ENCODE data around the gene CDH2. TPM values are rescaled to one million over a fixed set of nuclear protein-coding genes. Genes with fewer than 3 reads are reported as not detected.

The CDH2 gene
- total and polyA plus RNA-seq, 2 experiments from 2014 or later: 14.7 to 36.9 TPM

- Histone ChIP-seq H3F3A (replicated peaks; ENCODE audit: low read depth) (no peaks in the 10 kb centered on the region), H3K27me3 (ENCODE audit: insufficient read depth) (no peaks in the 10 kb centered on the region), H2AFZ (no peak overlapping the region), H3K36me3 (ENCODE audit: insufficient read depth) (no peaks in the 10 kb centered on the region), H3K27ac (ENCODE audit: low read depth) (no peak overlapping the region), H3K9me2 (ENCODE audit: insufficient read depth) (no peaks in the 10 kb centered on the region), H3K79me2 (replicated peaks; ENCODE audit: insufficient read depth) (no peaks in the 10 kb centered on the region), H3K4me1 (ENCODE audit: insufficient read depth) (peaks cover 4% of the 10 kb centered on the region; the same call in 1 of the 2 replicates), H4K20me1 (replicated peaks; ENCODE audit: insufficient read depth) (no peaks in the 10 kb centered on the region), H3K4me3 (no peak overlapping the region), H3K4me2 (no peak overlapping the region)
- peaks cover 9% of the 10 kb centered on the region for H3K4me1 Mint-ChIP-seq
- no peaks in the 10 kb centered on the region for H3K36me3 Mint-ChIP-seq (ENCODE audit: low read depth)
- DNase-seq (ENCODE audit: low spot score): no peak
- no peaks in the 10 kb centered on the region for H3K9me3 Mint-ChIP-seq
- no peak overlapping the region for H3K27ac Mint-ChIP-seq
- no peak for ATAC-seq
- no peak overlapping the region for H3K4me3 Mint-ChIP-seq
- peaks cover 1% of the 10 kb centered on the region for H3K27me3 Mint-ChIP-seq (ENCODE audit: insufficient read depth, low read depth, poor library complexity)
- no peak for TF ChIP-seq EZH2 (IDR thresholded peaks at IDR 0.05; ENCODE audit: low read depth, unreplicated experiment)
- TF ChIP-seq ZNF114 (CRISPR knock-in tag; IDR thresholded peaks at IDR 0.05): no peak
- TF ChIP-seq REST (IDR thresholded peaks at IDR 0.05; ENCODE audit: unreplicated experiment): no peak
Measured at GRCh38 chr18:27922780-27923179, 254.2 kb downstream of the CDH2 start.

GRCh38 chr18:27921904-27922751, 254.8 kb downstream of the CDH2 start:
- Histone ChIP-seq H3F3A (replicated peaks; ENCODE audit: low read depth) (no peaks in the 10 kb centered on the region), H3K27me3 (ENCODE audit: insufficient read depth) (no peaks in the 10 kb centered on the region), H3K4me2 (no peak overlapping the region), H3K27ac (ENCODE audit: low read depth) (no peak overlapping the region), H2AFZ (peak overlapping the region; percentile 2; the same call in 1 of the 2 replicates), H3K36me3 (ENCODE audit: insufficient read depth) (no peaks in the 10 kb centered on the region), H3K9me2 (ENCODE audit: insufficient read depth) (no peaks in the 10 kb centered on the region), H3K79me2 (replicated peaks; ENCODE audit: insufficient read depth) (no peaks in the 10 kb centered on the region), H4K20me1 (replicated peaks; ENCODE audit: insufficient read depth) (no peaks in the 10 kb centered on the region), H3K4me3 (no peak overlapping the region), H3K4me1 (ENCODE audit: insufficient read depth) (peaks cover 4% of the 10 kb centered on the region; the same call in 1 of the 2 replicates)
- peak; percentile 23 for DNase-seq (ENCODE audit: low spot score)
- Mint-ChIP-seq H3K27ac (no peak overlapping the region), H3K9me3 (no peaks in the 10 kb centered on the region), H3K27me3 (ENCODE audit: insufficient read depth, low read depth, poor library complexity) (peaks cover 1% of the 10 kb centered on the region), H3K36me3 (ENCODE audit: low read depth) (no peaks in the 10 kb centered on the region), H3K4me3 (no peak overlapping the region), H3K4me1 (peaks cover 9% of the 10 kb centered on the region)
- ATAC-seq: peak; percentile 54
- no peak for TF ChIP-seq CTCF (conservative IDR thresholded peaks at IDR 0.05; ENCODE audit: low read depth in 2 of 2)
- TF ChIP-seq CREB1 (CRISPR knock-in tag; IDR thresholded peaks at IDR 0.05; ENCODE audit: low read depth): no peak
- no peak for TF ChIP-seq REST (IDR thresholded peaks at IDR 0.05; ENCODE audit: unreplicated experiment)
- TF ChIP-seq NANOG (IDR thresholded peaks at IDR 0.05; ENCODE audit: borderline replicate concordance): no peak
- no peak for TF ChIP-seq EZH2 (IDR thresholded peaks at IDR 0.05; ENCODE audit: low read depth, unreplicated experiment)
